Uterus (tissue), 4 donors: ENCODE results near the gene TUG1. TPM values are rescaled to one million over a fixed set of nuclear protein-coding genes. Genes with fewer than 3 reads are reported as not detected.

Source experiments
- DNase-seq, 2 donors: peaks; one replicate each; pipeline ENCODE4 v3.0.0-alpha.2; 2019 to 2020
- H3K27ac ChIP-seq, 2 donors: fragments of 200-600 bp; sonication (generic); 1 replicate in 1 of 2; 2 replicates in 1 of 2; pipeline ENCODE4 v1.5.1; 2016 to 2018
- H3K27me3 ChIP-seq, 2 donors: fragments of 200-600 bp; sonication (generic); one replicate each; pipeline ENCODE4 v1.5.1; 2018 to 2019; ENCODE audit warnings: control low read depth in 1 of 2
- H3K36me3 ChIP-seq, 2 donors: fragments of 200-600 bp; sonication (generic); one replicate each; pipeline ENCODE4 v1.5.1; 2019; ENCODE audit warnings: control low read depth in 1 of 2
- H3K4me1 ChIP-seq, 2 donors: fragments of 200-600 bp; sonication (generic); one replicate each; pipeline ENCODE4 v1.5.1; 2018 to 2019; ENCODE audit warnings: control low read depth in 1 of 2
- H3K4me3 ChIP-seq, 2 donors: fragments of 200-600 bp; sonication (generic); 1 replicate in 1 of 2; 2 replicates in 1 of 2; pipeline ENCODE4 v1.5.1; 2018 to 2019; ENCODE audit warnings: mild to moderate bottlenecking in 1 of 2
- H3K9me3 ChIP-seq, 2 donors: fragments of 200-600 bp; sonication (generic); one replicate each; pipeline ENCODE4 v1.5.1; 2019; ENCODE audit warnings: control low read depth in 1 of 2
- CTCF ChIP-seq, 4 experiments: fragments of 200-600 bp in 2 of 4; fragments of 450-650 bp in 2 of 4; sonication (generic) in 2 of 4; IDR thresholded peaks; one replicate each; pipeline ENCODE4 v1.5.1; 2016 to 2019; ENCODE audit warnings: antibody characterized with exemption in 4 of 4, mild to moderate bottlenecking in 2 of 4, moderate library complexity in 1 of 4
- POLR2A ChIP-seq, 2 donors: fragments of 450-650 bp; IDR thresholded peaks; one replicate each; pipeline ENCODE4 v1.6.1; 2016; ENCODE audit warnings: antibody characterized with exemption in 2 of 2, mild to moderate bottlenecking in 1 of 2, moderate library complexity in 1 of 2
- intact Hi-C: fragments of 100-400 bp; cut with DNase I; formaldehyde crosslinking; loops from one replicate; pipeline ENCODE4 v1.15.1; 2023; ENCODE audit warnings: low total_unique reads
- total RNA-seq, 4 donors: library from RNA; depleted of rRNA in 3 of 4; stranded (reverse); fragments of >200 nt in 3 of 4; gene quantifications; one replicate each; pipeline versions ENCODE4 v1.1.0 to v1.2.4, GENCODE V29; 2014 to 2023
- donor health status: DM: yes; HTN: yes; CAD: no.

The TUG1 gene
- total RNA-seq, 4 donors from 2014 or later, result 61.2 to 130 (median 116) TPM

- no peaks in the 10 kb centered on the region for H3K36me3 ChIP-seq
- intact Hi-C loops, result loop anchor here (2.0 to 10.0 kb wide), 2 partner anchors 85 to 135 kb away; no protein-coding TSS in a partner anchor
Observed at GRCh38 chr22:30949934-30950660, 19.0 kb upstream of the TUG1 start.

GRCh38 chr22:30953206-30953605, 15.9 kb upstream of the TUG1 start:
- Histone ChIP-seq H3K4me1 (no peaks in the 10 kb centered on the region), H3K27me3 (no peaks in the 10 kb centered on the region), H3K27ac (no peak overlapping the region), H3K4me3 (no peak overlapping the region), H3K36me3 (no peaks in the 10 kb centered on the region), H3K9me3 (no peaks in the 10 kb centered on the region)
- intact Hi-C loops, result no loop called here
- TF ChIP-seq CTCF (IDR thresholded peaks at IDR 0.05), result no peak
- TF ChIP-seq POLR2A (IDR thresholded peaks at IDR 0.05), result no peak
- no peak for DNase-seq

More at GRCh38 chr22:30949934-30950660, 19.0 kb upstream of the TUG1 start:
- no peaks in the 10 kb centered on the region for H3K4me1 ChIP-seq
- no peaks in the 10 kb centered on the region for H3K9me3 ChIP-seq
- DNase-seq, result no peak
- no peaks in the 10 kb centered on the region for H3K27me3 ChIP-seq
- no peak for TF ChIP-seq CTCF (IDR thresholded peaks at IDR 0.05)
- TF ChIP-seq POLR2A (IDR thresholded peaks at IDR 0.05), result no peak
- peak overlapping the region in 1 of 2 donors; percentile 80 for H3K27ac ChIP-seq
- no peak overlapping the region for H3K4me3 ChIP-seq

GRCh38 chr22:30955153-30955552, 13.9 kb upstream of the TUG1 start:
- intact Hi-C loops, result no loop called here
- Histone ChIP-seq H3K9me3 (no peaks in the 10 kb centered on the region), H3K4me3 (no peak overlapping the region), H3K27ac (no peak overlapping the region), H3K27me3 (no peaks in the 10 kb centered on the region), H3K4me1 (no peaks in the 10 kb centered on the region), H3K36me3 (no peaks in the 10 kb centered on the region)
- no peak for TF ChIP-seq CTCF (IDR thresholded peaks at IDR 0.05)
- TF ChIP-seq POLR2A (IDR thresholded peaks at IDR 0.05), result no peak
- DNase-seq, result no peak

GRCh38 chr22:30964858-30965257, 4.2 kb upstream of the TUG1 start:
- intact Hi-C loops, result no loop called here
- no peak for TF ChIP-seq POLR2A (IDR thresholded peaks at IDR 0.05)
- no peak for TF ChIP-seq CTCF (IDR thresholded peaks at IDR 0.05)

More at GRCh38 chr22:30964858-30965257, 4.2 kb upstream of the TUG1 start:
- no peak overlapping the region for H3K4me3 ChIP-seq
- no peak overlapping the region for H3K27ac ChIP-seq
- H3K4me1 ChIP-seq, result no peaks in the 10 kb centered on the region
- no peak for DNase-seq
- peaks cover 0 to 3% of the 10 kb centered on the region in 2 donors for H3K9me3 ChIP-seq
- no peaks in the 10 kb centered on the region for H3K27me3 ChIP-seq
- no peaks in the 10 kb centered on the region for H3K36me3 ChIP-seq
